ENCODE data around the gene HABP2.

Gene HABP2

GRCh38 chr10:113621799-113622198 lies 68.9 kb downstream of the HABP2 start:
- FAIRE-seq (no peak), DNase-seq (ENCODE audit: extremely low spot score, insufficient read length, low read depth) (no peak)

- DNase-seq (ENCODE audit: extremely low spot score, insufficient read length, low read depth) = no peak
- no peak for FAIRE-seq
Observed at GRCh38 chr10:113622831-113623230, 70.0 kb downstream of the HABP2 start.

- FAIRE-seq (no peak), DNase-seq (ENCODE audit: extremely low spot score, insufficient read length, low read depth) (no peak)
Observed at GRCh38 chr10:113625461-113626186, 72.8 kb downstream of the HABP2 start.

GRCh38 chr10:113626809-113627355 lies 74.0 kb downstream of the HABP2 start:
- DNase-seq (ENCODE audit: extremely low spot score, insufficient read length, low read depth) (no peak), FAIRE-seq (no peak)

- DNase-seq (ENCODE audit: extremely low spot score, insufficient read length, low read depth) = no peak
- no peak for FAIRE-seq
Observed at GRCh38 chr10:113627836-113628235, 75.0 kb downstream of the HABP2 start.

- DNase-seq (ENCODE audit: extremely low spot score, insufficient read length, low read depth) (no peak), FAIRE-seq (no peak)
Observed at GRCh38 chr10:113628607-113629153, 75.8 kb downstream of the HABP2 start.

GRCh38 chr10:113630929-113631533 lies 78.2 kb downstream of the HABP2 start:
- FAIRE-seq (no peak), DNase-seq (ENCODE audit: extremely low spot score, insufficient read length, low read depth) (no peak)

GRCh38 chr10:113631684-113632367 lies 79.0 kb downstream of the HABP2 start:
- FAIRE-seq = no peak

More at GRCh38 chr10:113631684-113632367, 79.0 kb downstream of the HABP2 start:
- DNase-seq (ENCODE audit: extremely low spot score, insufficient read length, low read depth) = no peak
